ENCODE data around the gene EPAS1. TPM values are rescaled to one million over a fixed set of nuclear protein-coding genes. Genes with fewer than 3 reads are reported as not detected.

The EPAS1 gene
- total and polyA plus RNA-seq, 8 donors: 35.1 to 217 (median 117) TPM

DNA sequence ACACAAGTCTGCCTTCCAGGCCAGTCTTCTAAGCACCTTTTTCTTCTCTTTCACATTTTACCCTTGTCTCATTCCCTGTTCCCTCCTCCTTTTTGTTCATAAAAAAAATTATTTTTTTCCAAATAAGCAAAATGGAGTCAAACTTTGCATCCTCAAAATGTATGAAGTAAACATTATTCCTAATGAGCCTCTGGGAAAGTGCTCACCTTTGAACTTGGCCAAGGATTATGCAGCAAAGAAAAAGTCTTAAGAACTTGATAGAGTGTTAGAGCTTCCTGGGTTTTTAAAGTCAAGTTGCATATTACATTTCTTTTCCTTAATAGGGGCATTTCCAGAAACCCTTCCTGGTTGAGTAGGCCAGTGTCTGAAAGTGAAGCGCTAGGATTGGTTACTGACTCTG lies 31.6 kb downstream of the EPAS1 start:
- no peaks in the 10 kb centered on the region for H3K27me3 ChIP-seq
- 73 to 100% (median 94%) methylated on average over 1 of the region's 1 CpG for WGBS, 5 donors
- no peak for DNase-seq
- TF ChIP-seq POLR2A (IDR thresholded peaks at IDR 0.05): no peak
- no peak for TF ChIP-seq EP300 (IDR thresholded peaks at IDR 0.05)
- TF ChIP-seq POLR2AphosphoS5 (IDR thresholded peaks at IDR 0.05): no peak
- TF ChIP-seq, protein P1, sequence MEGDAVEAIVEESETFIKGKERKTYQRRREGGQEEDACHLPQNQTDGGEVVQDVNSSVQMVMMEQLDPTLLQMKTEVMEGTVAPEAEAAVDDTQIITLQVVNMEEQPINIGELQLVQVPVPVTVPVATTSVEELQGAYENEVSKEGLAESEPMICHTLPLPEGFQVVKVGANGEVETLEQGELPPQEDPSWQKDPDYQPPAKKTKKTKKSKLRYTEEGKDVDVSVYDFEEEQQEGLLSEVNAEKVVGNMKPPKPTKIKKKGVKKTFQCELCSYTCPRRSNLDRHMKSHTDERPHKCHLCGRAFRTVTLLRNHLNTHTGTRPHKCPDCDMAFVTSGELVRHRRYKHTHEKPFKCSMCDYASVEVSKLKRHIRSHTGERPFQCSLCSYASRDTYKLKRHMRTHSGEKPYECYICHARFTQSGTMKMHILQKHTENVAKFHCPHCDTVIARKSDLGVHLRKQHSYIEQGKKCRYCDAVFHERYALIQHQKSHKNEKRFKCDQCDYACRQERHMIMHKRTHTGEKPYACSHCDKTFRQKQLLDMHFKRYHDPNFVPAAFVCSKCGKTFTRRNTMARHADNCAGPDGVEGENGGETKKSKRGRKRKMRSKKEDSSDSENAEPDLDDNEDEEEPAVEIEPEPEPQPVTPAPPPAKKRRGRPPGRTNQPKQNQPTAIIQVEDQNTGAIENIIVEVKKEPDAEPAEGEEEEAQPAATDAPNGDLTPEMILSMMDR (IDR thresholded peaks at IDR 0.05): no peak
- no peaks in the 10 kb centered on the region for H3K36me3 ChIP-seq
- no peaks in the 10 kb centered on the region for H3K9me3 ChIP-seq
- H3K4me1 ChIP-seq: peaks cover 27 to 81% (median 61%) of the 10 kb centered on the region in 4 donors
- H3K27ac ChIP-seq: peak overlapping the region in 1 of 5 donors; percentile 85
- no peak overlapping the region for H3K4me3 ChIP-seq
- intact Hi-C loops (cut with DNase I; ENCODE audit: low total_unique reads): no loop called here

DNA sequence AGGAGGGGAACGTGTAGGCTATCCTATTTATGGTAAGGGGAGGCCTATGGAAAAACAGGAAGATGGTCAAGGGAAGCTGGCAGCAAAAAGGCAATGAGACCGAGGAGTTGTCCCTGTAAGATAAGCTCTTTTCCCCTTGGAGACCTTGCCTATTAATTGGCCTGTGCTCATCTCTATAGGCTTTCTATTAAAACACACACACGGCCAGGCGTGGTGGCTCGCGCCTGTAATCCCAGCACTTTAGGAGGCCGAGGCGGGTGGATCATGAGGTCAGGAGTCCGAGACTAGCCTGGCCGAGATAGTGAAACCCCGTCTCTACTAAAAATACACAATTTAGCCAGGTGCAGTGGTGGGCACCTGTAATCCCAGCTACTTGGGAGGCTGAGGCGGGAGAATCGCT lies 32.1 kb downstream of the EPAS1 start:
- Histone ChIP-seq H3K27me3 (no peaks in the 10 kb centered on the region), H3K4me3 (no peak overlapping the region), H3K9me3 (no peaks in the 10 kb centered on the region), H3K27ac (peak overlapping the region in 3 of 5 donors; percentile 80 to 85 (median 83)), H3K36me3 (no peaks in the 10 kb centered on the region), H3K4me1 (peaks cover 31 to 83% (median 66%) of the 10 kb centered on the region in 4 donors)
- 84 to 96% (median 94%) methylated on average over 13 of the region's 13 CpGs for WGBS, 5 donors
- TF ChIP-seq POLR2A (IDR thresholded peaks at IDR 0.05): no peak
- TF ChIP-seq POLR2AphosphoS5 (IDR thresholded peaks at IDR 0.05): no peak
- TF ChIP-seq, protein P1 (IDR thresholded peaks at IDR 0.05): no peak
- intact Hi-C loops (cut with DNase I; ENCODE audit: low total_unique reads): no loop called here
- no peak for DNase-seq

DNA sequence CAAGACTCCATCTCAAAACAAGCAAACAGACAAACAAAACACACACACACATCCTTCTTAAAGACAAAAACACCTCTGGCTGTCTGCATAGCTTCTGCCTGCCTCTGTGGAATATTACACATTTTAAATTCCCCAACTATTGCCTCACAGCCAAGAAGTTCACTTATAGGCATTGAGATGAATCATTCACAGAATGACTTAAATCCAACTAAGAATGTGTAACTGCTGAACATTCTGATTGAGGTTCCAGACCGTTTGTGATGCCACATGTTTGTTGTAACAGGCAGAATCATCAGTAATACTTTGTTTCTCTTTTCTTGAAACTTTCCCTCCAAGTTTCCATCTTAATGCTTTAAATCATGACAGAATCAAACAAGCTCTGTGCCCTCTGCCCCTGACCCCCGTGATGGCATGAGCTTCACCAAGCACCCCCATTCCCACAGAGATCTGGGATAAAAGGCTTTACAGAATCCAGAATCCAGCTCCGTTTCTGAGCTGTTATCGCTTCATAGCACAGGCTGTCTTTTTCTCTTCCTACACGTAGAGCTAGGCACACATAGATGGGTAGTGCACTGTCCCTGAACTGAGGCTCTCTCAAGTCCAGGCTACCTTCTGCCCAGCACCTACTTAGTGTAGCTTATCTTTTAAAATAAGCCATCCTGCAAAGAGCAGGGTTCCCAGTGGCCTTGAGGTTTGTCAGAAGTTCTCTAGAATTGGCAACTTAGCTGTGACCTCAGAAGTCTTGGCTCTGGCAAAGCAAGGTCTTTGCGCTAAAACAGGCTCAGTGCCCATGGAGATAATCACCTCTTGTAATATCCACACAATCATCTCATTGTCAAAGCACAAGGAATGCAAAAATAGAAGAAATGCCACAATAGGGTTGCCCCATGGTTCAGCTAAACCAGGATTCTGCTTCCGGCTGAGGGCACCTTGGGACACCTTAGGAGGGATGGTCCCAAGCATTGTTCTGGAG lies 32.9 kb downstream of the EPAS1 start:
- no peaks in the 10 kb centered on the region for H3K36me3 ChIP-seq
- TF ChIP-seq POLR2AphosphoS5 (IDR thresholded peaks at IDR 0.05): peak in 2 of 3 donors; percentile 16 to 43
- TF ChIP-seq, protein P1 (IDR thresholded peaks at IDR 0.05): no peak
- TF ChIP-seq EP300 (IDR thresholded peaks at IDR 0.05): no peak
- no peaks in the 10 kb centered on the region for H3K27me3 ChIP-seq
- no peak for DNase-seq
- intact Hi-C loops (cut with DNase I; ENCODE audit: low total_unique reads): no loop called here
- H3K9me3 ChIP-seq: no peaks in the 10 kb centered on the region
- H3K4me3 ChIP-seq: no peak overlapping the region
- H3K27ac ChIP-seq: peak overlapping the region in 4 of 5 donors; percentile 50 to 85 (median 82)
- peaks cover 38 to 85% (median 73%) of the 10 kb centered on the region in 4 donors for H3K4me1 ChIP-seq
- WGBS, 5 donors: 64 to 76% (median 68%) methylated on average over 7 of the region's 7 CpGs

DNA sequence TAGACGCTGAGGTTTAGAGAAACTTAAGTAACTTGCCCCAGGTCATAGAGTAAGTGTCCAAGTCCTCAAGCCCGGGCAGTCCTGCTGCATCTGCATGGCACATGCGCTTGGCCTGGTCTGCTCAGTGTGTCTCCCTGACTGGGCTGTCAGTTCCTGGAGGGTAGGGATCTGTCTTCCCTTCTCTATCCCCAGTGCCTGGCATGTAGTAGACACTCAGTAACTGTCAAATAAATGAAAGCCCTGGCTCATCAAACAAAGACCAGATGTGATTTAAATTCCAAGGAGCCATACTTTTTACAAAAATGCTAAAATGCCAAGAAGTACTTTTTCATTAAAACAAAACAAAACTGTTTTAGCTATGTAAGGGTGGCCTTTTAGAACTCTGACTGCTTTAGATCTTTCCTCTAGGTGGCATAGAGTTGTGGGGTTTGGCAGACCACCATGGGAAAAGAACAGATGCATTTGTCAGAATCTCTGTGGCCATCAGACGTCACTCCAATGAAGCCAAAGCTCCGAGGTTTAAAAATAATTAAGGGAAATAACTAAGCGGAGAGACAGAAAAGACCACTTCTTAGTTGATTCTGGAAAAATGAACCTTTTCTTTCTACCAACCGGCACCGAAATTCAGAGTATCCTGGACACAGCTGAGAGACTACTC lies 34.0 kb downstream of the EPAS1 start:
- Histone ChIP-seq H3K9me3 (no peaks in the 10 kb centered on the region), H3K27me3 (no peaks in the 10 kb centered on the region), H3K4me3 (no peak overlapping the region), H3K4me1 (peaks cover 46 to 92% (median 84%) of the 10 kb centered on the region in 4 donors), H3K27ac (peak overlapping the region; percentile 7 to 85 (median 80)), H3K36me3 (no peaks in the 10 kb centered on the region)
- 59 to 72% (median 66%) methylated on average over 8 of the region's 8 CpGs for WGBS, 5 donors
- TF ChIP-seq POLR2AphosphoS5 (IDR thresholded peaks at IDR 0.05) (no peak), POLR2A (IDR thresholded peaks at IDR 0.05) (no peak), EP300 (IDR thresholded peaks at IDR 0.05) (no peak)
- TF ChIP-seq, protein P1 (IDR thresholded peaks at IDR 0.05): no peak
- intact Hi-C loops (cut with DNase I; ENCODE audit: low total_unique reads): no loop called here
- DNase-seq: no peak

Measured in stomach (tissue), 9 donors.